ENCODE data around the gene CBFA2T3.
A peak's percentile ranks its signal among the peaks of the same experiment; 100 is the strongest.

CBFA2T3 gene

DNA sequence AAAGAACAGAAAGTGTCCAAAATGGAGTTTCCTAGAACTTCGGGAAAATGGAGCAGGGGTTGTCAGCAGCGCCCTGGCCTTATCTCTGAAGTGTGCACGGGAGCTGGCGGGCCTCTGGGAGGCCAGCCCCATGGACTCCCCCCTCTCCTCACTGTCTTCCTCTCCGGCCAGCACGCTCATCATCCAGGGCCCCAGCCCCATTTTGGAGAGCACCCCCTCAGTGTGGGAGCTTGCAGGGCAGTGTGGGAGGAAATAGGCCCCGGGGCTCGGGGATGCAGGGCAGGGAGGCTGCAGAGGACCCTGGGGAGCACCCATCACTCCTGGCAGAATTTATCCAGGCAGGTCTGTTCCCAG, 105.7 kb downstream of the CBFA2T3 start:
- DNase-seq = no peak

DNA sequence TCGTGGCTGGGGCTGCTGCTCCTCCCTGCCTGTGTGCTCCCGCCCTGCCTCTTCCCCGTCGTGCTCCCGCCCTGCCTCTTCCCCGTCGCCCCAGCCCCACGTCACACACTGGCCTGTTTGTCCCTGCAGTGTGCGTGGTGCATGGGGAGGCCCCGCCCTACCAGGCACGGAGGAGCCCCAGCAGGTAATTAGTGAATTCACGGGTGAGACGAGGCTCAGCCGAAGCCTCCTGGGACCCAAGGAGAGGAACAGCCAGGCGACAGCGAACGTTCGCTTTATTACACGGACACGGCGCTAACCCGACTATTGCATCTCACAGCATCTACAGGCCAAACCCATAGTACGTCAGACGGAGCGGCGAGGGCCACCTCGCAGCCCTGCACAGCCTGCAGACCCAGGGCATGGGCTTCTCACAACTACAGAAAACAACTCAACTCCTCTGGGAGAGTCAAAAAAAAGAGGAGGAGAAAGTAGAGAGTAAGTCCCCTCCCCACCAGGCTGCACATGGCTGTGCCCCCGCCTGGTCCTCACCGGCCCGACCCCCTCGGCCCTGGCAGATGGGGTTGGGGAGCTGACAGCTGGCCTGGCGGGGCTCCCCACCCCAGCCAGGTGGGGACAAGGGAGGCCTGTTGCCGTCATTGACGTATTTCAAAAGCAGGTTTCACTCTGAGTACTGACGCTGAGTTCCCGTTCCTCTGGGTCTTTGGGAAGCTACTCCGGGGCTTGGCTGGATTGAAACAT, 106.2 kb downstream of the CBFA2T3 start:
- no peak for DNase-seq

DNA sequence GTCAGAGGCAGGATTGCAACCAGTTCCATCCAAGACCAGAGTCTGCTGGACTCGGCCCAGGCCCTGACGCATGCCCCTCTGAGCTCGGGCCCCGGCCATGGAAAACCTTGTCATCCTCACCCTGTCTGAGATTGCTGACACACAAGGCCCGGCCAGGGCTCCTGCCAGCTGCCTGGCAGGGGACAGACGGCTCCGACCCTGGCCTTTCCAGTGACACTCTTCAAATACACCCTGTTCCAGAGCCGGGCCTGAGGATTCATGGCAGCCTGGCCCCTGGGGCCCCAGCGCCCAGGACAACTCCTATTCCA, 107.4 kb downstream of the CBFA2T3 start:
- no peak for DNase-seq

DNA sequence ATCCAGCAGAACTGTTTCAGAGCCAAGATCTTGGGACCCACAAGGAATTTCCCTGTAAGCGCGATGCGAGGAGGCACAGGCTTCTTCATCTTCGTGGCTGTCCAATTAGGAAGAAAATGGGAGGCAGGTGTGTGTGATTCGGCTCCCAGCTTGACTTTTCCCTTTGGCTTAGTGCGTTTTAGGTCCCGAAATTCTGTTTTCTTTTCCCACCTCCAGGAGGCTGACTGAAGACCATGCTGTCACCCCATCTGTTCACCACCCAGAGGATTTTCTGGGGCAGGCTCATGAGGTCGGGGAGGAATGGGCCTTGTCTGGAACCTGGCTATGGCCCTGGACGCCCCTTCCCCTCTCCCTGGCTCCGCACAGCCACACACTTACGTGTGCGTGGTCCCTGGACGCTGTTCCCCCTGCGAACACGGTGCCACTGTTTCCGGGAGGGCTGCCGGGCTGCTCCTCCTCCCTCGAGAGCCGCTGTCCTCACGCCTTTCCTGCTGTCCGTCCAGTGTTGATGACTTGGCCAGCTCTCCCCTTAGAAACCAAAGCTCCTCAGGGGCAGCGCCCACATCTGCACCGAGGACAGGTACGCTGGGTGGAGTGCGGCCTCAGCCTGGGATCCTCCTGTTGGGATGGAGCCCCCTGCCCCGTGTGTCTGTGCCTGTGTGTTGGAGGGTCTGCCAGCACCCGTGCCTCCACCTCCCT, 107.9 kb downstream of the CBFA2T3 start:
- no peak for DNase-seq

DNA sequence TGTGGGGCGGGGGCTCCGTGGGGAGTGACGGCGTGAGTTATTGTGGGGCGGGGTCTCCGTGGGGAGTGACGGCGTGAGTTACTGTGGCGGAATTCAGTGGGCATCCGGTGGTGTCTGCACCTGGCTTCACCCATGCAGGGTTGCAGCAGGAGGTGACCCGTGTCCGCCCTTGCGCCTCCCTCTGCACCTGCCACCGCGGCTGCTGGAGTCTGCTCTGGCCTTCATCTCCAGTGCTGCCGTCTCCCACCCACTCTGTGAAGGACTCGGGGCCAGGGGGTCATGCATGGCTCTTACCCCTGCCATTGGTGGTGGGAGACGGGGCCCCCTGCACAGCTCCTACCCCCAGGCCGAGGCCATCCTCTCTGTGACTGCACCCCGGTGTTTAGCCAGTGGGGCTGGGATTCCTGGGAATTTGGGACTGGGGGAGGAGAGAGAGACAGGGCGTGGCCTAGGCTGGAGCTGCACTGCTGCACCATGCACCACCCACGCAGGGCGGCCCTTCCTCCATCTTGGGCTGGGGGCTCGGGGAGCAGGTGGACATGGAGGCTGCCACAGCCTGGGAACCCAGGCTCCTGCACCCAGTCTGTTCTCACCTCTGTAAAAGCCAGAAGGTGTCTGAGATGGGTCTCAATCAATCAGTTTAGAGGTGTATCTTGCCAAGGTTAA, 109.3 kb downstream of the CBFA2T3 start:
- no peak for DNase-seq

DNA sequence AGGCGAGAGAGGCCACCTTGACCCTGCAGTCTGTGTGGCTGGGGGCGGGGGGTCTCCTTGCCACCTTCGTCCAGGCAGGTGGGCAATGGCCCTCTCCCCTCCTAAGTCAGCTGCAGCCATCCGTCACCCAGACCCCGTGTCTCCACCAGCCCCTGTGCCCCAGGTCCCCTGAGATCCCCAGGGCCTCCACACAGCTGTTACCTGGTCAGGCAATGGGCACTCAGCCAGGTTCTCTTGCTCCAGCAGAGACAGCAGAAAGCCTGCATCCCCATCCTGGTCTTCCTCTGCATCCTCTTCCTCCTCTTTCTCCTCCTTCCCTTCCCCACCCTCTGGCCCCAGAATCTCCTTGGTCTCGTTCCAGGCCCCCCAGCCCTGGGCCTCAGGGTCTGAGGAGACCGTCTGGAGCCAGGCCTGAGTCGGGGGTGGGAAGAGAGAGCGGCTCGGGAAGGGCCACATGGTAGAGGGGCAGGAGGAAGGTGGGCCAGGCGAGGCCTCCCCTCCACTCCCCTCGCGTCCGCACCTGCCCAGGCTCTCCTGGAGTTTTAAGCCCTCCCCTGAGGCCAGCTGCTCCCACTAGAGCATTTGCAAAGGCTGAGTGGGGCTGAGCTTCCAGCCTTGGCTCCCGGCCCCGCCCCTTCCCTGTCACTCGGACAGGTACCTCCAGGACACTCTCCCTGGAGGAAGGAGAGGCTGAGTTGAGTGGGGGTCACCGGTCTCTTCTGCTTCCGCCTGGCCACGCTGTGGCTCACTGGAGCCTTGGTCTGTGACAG, 110.7 kb downstream of the CBFA2T3 start, which contains the start of gene PABPN1L:
PABPN1L (minus strand) TSS at position 510 of the 770 bp plus-strand sequence; CDS start at position 456, 54 bp downstream.
- no peak for DNase-seq

DNA sequence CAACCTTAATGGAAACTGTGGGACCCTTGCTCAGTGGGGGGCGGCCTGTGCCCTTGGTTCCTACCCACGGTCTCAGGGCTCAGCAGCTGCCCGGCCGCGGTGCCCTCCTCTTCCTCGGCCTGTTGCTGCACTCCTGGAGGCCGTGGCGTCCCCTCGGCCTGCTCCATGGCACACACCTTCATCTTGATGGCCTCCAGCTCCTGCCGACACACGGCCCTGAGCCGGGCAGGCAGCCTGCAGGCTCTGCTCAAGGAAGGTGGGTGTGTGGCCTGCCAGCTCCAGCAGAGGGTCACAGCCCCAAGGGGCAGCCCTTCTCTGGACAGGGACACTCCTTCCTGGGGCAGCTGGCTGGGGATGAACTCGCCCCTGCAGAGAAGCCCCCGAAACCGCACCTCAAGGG, 111.3 kb downstream of the CBFA2T3 start:
- no peak for DNase-seq

DNA sequence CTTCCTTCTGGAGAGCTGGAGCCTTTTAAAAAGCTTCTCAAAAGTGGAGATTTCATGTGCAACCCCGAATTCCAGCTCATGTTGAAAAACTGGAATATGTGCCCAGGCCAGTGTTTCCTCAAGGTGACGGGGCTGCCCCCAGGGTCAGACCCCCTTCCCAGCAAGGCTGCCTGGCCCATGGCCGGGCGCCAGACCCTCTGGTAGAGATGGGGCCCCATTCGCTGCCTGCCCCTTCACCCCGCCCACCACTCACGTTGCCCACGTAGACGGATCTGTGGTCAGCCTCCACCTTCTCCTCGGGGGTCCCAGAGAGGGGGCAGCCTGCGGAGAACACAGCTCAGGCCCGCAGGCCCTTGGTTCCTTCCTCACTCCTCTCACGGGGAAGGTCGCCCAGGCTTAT, 111.7 kb downstream of the CBFA2T3 start:
- no peak for DNase-seq

DNA sequence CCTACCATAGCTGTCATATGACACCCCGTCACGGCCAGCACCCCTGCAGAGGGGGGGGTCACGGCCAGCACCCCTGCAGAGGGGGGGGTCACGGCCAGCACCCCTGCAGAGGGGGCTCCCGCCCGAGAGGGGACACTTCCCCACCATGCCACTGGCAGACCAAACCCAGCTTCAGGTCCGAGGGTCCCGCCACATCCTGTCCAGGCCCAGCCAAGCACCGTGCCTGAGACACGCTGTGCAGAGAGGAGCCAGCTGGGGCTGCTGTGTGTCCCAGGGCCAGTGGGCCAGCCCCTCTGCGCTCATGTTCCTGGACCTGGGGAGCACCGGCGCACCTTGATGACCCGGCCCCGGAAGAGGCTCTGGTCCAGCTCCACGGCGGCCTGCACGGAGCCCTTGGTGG, 112.5 kb downstream of the CBFA2T3 start:
- no peak for DNase-seq

DNA sequence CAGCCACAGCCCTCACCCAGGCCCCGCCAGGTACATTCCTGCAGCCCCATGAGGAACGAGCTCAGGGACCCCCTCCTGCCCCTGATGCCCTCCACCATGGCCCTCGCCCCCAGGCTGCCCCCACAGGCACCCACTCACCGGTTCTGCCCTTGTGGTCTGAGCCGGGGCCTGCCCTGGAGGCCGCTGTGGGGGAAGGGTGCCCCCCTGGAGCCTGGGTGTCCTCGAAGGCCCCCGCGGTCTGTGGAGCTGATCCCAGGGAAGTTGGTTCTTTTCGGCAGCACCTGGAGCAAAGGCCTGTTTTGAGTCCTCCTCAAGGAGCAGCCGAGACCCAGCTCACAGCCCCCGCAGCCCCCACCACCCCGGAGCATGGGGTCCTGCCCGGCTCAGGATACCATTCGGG, 112.9 kb downstream of the CBFA2T3 start:
- DNase-seq = no peak

DNA sequence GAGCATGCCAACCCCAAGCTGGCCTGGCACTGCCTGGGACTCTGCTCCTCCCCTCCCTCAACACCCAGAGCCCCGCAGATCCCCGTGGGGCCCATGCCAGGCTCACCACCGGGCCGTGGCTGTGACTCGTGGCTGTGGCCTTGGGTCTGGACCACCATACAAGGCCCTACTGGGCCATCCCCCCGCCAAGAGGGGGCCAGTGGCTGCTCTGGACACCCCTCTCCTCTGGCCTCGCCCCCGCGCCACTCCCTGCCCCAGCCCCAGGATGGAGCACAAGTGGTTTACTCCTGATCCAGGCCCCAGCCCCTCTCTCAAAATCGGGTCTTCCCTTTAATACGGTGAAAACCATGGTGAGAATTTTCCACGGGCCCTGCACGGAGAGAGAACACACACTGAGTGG, 113.6 kb downstream of the CBFA2T3 start:
- no peak for DNase-seq

DNA sequence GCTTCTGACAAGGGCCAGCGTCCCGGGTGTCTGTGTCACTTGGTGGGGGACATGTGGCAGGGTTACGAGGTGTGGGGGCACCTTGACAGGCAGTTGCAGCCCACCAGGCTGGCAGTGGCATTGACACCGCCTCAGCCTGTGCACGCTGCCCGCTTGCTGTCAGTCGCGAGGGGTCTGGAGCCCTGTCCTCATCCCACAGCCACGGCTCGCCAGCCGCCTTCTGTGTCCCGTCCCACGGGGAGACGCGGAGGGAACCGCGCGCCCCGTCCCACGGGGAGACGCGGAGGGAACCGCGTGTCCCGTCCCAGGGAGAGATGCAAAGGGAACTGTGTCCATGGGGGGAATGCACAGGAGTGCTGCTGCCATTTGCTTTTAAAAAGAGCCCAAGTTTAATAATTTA, 114.0 kb downstream of the CBFA2T3 start:
- no peak for DNase-seq

DNA sequence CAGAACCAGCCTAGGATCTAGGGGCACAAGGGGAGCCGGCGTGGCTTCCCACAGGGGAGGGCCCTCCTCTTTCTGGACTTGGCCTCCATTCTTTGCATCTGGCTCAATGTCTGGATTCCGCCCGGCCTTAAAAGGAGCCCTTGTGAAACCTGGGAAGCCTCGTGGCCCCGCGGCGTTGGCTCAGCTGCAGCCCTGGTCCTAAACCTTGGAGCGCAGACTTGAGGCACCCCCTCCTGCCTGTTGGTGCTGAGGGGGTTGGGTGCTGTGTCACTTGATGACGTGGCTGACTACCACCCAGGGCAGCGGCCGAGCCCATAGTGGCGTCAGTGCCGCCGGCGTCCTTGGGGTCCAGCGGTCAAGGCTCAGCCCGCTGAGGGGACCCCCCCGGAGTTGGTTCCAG, 115.6 kb downstream of the CBFA2T3 start:
- no peak for DNase-seq

DNA sequence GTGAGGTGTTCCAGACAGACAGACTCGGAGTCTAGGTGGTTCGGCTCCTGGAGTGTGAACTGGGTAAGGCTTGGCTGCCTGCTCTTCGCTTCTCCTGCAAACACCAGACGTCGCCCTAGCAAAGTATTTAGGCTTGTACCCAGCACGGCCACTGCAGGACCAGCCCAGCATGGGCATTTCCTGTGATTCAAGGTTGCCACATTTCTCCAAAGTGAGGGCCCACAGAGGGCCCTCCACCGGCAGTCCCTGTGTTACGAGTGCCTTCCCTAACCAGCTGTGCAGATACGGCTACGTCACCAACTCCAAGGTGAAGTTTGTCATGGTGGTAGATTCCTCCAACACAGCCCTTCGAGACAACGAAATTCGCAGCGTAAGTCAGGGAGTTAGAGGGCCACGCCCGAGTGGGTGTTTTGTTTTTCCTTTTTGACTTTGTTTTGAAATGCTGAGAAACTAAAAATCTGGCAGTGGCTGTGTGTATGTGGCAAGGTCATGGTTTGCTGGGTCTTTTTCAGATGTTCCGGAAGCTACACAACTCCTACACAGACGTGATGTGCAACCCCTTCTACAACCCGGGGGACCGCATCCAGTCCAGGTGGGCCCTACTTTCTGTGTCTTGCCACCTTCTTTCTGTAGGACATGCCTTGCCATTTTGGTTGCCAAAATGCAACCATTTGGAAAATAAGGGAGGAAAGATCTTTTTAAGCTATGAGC, 117.5 kb downstream of the CBFA2T3 start:
- no peak for DNase-seq

DNA sequence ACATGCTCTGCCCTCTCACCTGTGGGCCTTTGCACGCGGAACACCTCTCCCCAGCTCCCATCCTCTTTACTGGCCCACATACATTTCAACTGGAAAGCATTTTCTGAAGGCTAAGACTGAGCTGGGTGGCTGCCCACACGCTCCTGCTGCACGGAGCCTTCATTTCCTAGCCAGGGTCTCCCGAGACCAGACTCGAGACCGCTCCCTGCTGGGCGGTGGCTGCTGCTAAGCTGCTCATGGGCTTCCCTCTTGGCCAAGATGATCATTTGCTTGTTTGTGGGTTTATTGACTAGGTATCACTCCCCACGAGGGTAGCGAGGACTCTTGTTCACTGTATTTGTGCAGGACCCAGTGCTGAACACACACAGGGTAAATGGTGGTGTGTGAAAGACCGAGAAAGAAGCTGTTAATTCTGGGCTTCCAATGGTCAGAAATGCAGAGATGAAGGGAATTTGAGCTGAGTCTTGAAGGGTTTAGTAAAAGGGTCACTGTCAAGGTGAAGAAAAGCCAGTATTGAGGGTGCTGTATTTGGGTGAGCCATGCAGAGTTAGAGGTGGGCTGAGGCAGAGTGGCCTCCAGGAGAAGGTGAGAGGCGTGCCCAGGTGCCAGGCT, 119.2 kb downstream of the CBFA2T3 start:
- peak; percentile 81 for DNase-seq

DNA sequence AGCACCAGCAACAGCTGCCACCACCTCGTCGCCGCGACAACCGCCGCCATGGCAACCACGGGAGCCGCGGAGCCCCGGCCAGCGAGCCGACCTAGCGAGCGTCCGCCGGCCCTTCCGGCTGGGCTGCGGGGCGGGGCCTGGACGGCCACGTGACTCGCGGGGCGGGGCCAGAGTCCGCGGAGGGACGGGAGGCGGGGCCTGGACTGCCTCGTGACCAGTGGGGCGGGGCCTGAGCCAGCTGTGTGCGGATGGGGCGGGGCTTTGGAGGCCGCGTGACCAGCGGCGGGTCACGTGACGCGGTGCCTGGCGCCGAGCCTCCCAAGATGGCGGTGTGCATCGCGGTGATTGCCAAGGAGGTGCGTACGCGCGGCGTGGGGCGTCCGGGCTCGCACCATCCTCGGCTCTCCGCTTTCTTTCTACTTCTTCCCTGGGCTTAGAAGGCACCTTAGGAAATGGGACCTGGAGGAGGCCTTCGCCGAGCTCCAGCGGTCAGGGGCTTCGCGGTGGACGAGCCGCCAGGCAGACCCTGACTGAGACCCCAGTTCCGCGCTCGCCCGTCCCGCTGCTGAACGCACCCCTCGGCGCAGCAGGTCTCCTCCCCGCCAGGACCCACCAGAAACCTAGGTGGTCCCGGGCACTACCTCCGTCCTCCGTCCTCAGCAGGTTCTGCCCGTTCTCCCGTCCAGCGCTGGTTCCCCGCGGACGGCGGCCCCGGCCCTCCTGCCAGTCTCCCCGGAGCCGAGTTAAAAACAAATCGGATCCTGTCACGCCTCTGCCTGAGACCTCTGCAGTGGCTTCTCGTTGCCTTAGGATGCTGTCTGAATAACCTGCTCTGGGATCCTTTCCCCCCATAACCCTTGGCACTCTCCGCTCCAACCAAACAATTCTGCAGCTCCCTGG, 119.9 kb downstream of the CBFA2T3 start, which contains the start of the genes GALNS and TRAPPC2L:
GALNS (minus strand) TSS at position 120 of the 900 bp plus-strand sequence; CDS start at position 50, 70 bp downstream.
TRAPPC2L (plus strand) TSS at position 300 of the 900 bp plus-strand sequence; CDS start at position 324, 24 bp downstream.
- DNase-seq = peak; percentile 99

DNA sequence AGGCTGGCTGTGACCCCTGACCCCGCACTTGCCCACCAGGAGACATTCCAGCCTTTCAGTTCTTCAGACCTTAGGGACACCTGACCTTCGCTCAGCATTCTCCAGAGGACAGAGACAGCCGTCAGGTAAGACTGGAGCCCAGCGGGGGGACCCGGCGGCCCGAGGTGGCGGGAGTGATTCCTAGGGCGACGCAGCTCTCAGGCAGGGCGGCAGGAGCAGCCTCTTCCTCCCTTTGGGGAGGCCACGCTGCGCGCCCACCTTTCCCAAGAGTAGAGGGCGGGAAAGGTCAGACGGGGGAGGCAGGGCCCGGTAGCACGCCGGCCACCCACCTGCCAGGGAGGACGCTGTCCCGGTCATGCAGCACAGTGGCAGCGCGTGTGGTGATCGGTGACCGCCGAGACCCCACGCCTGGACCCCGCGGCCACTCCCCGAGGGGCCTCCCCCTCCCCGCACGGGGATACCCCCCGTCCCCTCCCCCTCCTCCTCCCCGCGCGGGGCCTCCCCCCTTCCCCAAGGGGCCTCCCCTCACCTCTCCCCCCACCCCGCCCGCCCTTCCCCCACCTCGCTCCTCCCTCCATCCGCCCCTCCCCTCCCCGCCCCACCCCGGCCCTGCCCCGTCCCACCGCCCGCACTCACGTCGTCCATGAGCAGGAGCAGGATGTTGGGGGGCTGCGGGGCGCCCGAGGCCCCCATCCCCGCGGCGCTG, 120.7 kb downstream of the CBFA2T3 start:
- no peak for DNase-seq

DNA sequence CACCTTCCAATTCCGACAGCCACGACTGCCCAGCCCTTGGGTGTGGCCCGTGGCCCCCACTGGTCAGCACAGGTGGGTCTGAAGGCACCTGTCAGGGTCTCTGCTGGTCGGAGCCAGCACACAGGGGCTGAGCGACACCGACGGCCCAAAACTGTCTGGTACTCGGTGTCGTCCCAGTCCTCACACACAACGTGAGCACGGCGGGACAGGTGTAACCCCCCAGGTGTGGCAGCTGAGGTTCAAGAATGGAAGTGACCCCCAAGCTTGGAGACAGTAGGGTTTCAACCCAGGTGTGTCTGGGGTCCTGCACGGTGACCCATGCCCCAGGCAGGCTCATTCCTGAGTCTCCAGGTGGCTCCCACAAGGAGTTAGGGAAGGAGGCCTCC, 121.3 kb downstream of the CBFA2T3 start:
- no peak for DNase-seq

DNA sequence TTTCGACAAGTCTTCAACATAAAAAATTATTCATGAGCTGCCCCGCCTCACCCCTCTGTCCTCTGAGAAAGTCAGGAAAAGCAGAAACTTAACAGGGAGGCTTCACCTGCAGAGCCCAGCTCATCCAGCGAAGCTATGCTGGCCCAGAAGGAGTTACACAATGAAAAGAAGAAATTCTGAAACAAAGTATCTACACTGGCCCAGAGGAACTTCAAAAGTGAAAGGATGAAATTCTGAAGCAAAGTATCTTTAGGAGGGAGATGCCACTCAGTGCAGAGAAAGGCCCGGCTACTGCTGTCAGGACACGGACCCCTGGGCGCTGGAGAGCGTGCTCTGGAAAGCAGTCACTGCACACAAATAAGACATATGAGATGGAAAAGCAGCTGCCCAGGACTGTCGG, 121.8 kb downstream of the CBFA2T3 start:
- DNase-seq = no peak

Measured in CD4-positive, alpha-beta T cell treated with Interleukin-6 for 4 hours (primary cell).